GM18505 (cell line): ENCODE data around the gene MAPK12.

Source experiments
- ATAC-seq: cut with Tn5 transposase; IDR thresholded peaks from one replicate; pipeline ENCODE4 v1.9.1; 2021; ENCODE audit not compliant: unreplicated experiment
- POLR2A ChIP-seq: IDR thresholded peaks from 4 replicates; pipeline ENCODE4 v1.6.1; 2011; ENCODE audit warnings: borderline replicate concordance; ENCODE audit not compliant: insufficient read depth, insufficient read length; ENCODE audit errors: extremely low read depth

The MAPK12 gene

DNA sequence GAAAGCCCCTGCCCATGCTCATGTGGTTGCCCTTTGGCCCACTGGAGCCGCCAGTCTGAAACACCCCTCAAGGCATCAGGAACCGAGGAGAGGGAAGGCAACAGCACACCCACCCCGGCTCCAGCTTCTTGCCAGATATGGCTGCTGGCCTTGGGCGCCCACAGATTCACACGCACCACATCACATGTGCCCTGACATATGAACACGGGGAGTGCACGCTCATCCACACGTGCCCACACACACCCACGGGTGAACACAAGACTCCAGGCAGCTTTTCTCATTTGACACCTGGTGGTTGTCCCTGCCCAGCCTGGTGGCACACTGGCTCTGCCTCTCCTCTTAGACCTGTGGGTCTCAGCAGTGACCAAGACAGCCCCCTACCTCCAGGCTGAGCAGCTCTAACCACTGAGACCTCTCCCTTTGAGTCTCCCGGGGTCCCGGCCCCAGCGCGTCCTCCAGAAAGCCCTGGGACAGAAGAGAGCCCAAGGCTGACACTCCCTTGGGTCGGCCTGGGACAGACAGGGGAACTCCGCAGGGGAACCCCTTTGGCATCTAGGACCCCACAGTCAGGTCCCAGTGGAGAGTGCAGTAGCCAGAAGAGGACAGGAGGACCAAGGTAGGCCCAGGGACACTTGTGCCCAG lies 2.7 kb upstream of the MAPK12 start:
- ATAC-seq = no peak
- TF ChIP-seq POLR2A = no peak

DNA sequence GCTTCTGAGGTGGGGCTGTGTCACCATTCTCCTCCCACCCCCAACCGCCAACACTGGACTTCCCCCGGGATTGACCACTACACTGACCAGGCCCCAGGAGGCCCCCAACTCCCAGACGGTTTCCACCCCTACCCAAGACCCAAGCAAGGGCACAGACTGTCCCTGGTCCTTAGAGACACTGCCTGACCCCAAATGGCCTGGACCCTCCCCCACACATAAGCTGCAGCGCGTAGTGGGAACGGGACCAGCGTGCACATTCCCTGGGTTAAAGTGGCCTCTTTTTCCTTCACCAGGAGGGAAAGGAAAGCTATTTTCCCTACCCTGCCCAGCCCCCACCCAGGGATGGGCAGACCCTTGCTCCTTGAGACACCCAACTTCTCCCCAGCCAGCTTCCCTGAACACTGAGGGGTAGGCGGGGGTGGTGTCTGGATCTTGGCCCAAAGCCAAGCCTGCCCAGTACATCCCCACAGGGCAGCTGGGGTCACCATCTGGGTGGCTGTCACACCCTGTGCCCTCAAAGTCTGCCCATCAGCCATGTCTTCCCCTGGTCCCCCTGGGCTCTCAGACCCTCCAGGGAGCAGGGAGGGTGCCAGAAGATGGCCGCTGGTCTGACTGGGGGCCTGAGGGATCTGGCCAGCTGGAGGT lies 1.6 kb upstream of the MAPK12 start:
- ATAC-seq = no peak
- no peak for TF ChIP-seq POLR2A

DNA sequence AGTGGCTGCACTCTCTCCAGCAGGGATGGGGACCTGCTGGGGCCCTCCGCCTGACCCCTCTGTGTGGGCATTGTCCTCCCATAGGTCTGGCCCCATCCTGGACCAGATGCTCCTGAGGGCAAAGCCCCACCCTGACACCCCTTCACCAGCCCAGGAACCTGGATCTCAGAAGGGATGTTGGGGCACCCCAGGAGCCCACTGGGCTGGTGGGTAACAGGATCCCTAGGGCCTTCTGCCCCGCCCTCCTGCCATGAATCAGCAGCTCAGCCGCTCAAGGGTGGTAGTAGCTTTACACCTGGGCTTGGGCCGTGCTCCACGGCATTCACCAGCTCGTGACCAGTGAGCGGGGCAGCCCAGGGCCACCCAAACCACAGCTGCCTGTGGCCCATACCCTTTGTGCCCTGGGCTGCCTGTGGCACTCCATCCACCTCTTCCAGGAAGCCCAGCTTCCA lies 1.0 kb upstream of the MAPK12 start:
- ATAC-seq = no peak
- no peak for TF ChIP-seq POLR2A

DNA sequence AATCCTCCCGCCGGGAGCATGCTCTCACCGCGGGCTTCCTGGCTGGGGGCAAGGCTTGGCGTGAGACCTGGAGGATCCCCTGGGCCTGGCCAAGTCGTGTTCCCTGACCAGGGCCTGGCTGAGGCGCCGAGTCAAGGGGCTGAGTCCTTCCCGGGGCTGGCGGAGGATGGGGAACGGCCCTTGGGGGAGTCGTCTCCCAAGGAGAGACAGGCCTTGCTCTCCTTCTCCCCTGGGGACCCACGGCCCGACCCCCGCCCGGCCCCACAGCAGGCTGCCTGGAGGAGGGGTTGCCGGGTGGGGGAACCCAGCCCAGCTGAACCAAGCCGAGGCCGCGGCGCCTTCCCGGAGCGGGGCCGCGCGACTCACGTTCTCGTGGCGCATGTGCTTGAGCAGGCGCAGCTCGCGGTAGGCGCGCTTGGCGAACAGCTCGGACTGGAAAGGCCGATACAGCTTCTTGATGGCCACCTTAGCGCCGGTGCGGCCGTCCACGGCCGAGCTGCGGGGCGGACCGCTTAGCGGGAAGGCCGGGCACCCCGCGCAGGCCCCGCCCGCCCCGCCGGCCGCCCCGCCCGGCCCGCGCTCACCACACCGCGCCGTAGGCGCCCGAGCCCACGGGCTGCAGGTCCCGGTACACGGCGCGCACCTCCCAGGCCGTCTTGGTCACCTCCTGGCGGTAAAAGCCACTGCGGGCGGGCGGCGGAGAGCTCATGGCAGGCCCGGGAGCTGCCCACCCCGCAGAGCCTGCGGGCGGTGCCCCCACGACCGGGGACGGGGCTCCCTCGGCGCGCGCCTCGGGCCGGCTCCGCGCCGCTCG lies 475 bp downstream of the MAPK12 start:
- no peak for ATAC-seq
- no peak for TF ChIP-seq POLR2A

DNA sequence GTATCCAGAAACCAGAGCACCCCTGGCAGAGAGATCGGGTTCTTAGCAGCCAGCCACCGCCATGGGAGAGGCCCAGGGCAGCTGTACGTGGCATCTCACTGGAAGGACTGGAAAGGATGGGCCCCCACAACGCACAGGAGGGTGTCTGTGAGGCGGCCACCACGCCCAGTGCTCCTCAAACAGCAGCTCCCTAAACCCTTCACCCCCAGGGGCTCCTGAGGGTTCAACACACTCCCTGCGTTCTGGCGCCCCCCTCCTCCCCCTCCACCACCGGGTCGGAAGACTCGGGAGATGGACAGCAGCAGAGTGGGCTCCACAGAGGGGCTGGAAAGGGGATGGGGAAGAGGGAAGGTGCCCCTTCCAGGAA lies 1.1 kb downstream of the MAPK12 start:
- no peak for TF ChIP-seq POLR2A
- ATAC-seq = no peak

DNA sequence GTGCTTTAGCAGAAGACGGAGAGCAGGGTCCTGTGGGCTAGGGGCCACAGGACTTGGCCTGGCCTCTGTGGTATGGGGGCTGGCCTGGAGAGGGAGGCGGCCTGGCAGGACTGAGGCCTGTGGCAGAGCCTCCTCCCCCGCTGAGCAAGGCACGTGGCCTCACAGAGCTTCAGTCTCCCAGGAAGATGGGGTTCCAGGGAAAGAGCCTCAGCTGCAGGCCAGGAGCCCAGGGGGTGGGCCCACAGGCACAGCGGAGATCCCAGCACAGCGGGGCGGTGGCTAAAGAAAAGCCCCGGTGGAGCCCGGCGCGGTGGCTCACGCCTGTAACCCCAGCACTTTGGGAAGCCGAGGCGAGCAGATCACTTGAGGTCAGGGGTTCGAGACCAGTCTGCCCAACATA lies 2.2 kb downstream of the MAPK12 start:
- ATAC-seq = no peak
- no peak for TF ChIP-seq POLR2A

DNA sequence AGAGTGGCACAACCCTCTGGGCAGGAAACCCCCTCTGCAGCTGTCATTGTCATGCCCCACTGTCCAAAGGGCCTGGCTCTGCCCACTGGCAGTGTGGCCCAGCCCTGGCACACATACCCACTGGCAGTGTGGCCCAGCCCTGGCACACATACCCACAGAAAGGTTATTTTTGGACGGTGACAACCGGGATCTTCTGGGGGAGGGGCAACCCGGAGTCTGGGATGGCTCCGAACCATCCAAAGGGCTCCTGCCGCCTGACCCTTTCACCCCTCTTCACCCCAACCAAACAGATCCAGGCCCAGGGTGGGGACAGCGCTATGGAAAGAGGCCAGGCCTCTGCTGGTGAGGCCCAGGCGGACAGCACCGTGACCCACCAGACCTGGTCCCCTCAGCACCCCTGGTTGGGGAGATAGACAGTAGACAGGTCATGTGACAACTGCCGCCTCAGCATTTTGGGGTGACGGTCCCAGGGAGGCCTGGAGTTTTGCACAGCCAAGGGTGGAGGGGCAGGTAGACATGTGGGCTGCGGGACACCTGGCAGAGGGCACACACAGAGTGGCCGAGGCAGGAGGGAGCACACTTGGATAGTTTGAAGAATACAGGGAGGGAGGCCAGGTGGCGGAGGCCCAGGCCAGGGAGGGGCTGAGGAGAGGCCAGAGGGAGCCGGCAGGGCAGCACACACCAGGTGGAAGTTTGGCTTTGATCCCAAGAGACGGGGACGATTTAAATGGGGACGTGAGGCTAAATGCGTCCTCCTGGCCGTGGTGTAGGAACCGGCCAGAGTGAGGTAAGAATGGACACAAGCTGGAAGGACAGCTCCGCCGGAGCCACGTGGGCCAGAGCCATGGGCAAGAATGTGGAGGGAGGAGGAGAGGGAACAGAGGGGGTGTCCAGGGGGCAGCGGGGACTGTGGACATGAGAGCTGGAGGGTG lies 2.9 kb downstream of the MAPK12 start:
- no peak for ATAC-seq
- no peak for TF ChIP-seq POLR2A

DNA sequence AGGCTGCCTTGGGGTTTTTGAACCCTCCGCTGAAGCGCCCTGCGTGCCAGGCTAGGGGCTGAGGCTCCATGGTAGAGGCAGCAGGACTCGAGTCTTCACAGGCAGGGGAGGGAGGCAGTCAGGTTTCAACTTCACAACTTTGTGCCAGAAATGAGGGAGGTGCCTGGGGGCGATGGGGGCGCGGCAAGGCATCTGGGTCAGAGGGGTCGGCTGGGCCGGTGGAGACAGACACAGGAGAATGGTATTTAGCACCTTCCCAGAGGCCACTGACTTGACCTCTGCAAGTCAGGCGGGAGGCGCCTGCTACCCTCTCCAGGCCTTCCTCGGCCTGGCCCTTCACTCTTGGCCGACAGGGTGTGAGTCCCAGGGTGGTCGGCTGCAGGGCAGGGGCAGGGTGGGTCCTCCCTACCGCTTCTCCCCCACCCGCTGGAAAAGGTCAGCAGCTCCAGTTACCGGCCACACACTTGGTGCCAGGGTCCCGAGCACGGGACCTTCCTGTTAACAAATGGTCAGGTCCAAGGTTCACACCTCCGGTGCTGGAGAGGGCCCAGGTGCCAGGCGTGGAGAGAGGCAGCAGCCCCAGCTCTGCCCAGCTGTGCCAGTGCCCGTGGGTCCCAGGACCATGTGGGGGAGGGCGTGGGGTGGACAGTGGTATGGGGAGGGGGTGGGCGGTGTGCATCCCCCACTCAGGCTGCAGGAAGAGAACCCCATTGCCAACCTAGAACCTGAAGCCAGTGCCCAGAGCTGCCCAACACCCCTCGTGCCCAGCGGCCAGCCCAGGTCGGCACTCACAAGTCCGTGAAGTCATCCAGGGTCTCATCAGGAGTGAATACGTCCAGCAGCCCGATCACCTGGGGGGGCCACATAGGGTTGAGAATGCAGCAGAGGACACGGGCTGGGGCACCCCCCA lies 3.8 kb downstream of the MAPK12 start:
- no peak for TF ChIP-seq POLR2A
- ATAC-seq = no peak

DNA sequence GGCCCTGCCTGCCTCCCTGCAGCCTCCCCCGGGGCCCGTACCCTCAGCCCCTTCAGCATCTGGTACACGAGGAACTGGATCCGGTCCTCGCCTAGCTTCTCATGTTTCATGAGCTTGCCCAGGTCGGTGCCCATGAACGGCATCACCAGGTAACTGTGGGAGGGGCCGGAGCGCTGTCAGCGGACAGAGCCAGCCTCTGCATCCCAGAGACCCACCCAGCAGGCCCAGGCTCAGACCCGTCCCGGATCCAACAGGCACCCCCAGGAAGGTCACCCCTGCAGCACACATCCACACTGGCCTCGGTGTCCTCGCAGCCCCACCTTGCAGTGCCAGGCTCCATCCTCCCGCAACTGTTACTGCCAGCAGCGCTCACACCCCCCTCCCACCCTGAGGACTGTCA lies 4.4 kb downstream of the MAPK12 start:
- no peak for ATAC-seq
- no peak for TF ChIP-seq POLR2A

DNA sequence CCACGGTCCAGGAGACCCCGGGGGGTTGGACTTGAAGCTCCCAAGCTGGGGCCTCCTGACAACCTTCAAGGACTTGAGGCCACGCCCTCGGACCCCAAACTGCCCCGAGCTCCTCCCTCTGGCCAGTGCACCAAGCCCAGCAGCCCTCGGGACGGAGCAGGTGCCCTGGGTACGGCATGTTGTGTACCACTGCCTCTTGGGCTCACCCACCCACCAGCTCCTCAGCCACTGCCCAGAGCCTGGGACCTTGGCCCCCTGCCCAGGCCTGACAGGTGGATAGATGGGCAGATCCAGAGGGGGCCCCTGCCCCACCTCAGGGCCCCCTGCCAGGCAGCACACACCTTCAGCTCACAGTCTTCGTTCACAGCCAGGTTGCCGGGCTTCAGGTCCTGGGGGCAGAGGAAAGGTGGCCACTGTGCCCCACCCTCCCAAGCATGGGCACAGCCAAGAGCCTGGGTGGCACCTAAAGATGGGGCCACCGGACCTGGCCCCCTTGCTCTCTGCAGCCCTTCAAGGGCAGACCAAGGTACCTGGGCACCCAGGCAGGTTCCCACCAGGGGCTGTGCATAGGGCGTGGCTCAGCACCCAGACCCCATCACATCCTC lies 5.1 kb downstream of the MAPK12 start:
- ATAC-seq = no peak
- no peak for TF ChIP-seq POLR2A

DNA sequence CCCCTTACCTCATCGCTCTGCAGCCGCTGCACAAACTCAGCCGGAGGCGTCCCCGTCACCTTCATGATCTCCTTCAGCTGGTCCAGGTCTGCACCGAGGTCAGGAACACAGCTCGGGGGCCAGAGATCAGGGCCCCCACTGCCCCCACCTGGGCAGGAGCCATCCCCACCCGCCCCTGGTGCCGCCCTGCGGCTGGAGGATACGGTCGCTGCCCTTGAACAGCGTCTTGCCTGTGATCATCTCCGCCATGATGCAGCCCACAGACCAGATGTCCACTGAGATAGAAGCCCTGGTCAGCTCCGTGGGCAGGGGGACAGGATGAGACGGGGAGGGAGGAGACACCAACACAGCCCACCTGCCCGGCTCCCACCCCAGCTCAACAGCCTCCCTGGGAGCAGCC lies 5.9 kb downstream of the MAPK12 start:
- no peak for ATAC-seq
- TF ChIP-seq POLR2A = no peak

DNA sequence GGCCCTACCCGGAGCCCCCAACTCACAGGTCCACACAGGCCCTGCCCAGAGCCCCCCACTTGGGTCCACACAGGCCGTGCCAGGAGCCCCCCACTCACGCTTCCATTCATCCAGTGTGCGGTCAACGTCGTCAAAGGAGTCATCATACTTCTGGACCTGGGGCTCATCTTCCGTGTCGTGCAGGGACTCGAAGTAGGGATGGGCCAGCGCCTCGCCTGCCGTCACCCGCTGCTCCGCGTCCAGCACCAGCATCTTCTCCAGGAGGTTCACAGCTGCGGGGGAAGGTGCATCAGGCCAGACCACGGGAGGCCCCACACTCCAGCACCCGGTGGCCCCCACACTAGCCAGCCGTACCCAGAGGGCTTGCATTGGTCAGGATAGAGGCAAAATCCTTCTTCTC lies 6.4 kb downstream of the MAPK12 start:
- no peak for TF ChIP-seq POLR2A
- no peak for ATAC-seq

DNA sequence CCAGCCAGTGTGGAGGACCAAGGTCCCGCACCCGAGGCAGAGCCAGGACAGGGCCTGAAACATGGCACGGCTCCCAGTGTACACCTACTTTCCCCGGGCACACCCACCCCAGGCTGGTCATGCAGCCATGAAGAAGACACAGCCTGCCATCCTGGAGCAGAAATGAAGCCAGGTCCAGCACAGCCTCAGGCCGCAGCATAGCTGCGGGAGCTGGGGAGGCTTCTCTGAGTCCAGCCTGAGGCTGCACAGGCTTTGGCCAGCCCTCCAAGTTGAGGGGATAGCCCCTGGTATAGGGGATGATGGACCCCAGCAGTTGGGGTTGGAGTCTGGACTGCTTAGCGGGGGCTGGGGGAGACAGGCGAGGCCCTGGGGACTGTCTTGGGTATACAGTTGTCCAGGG lies 7.5 kb downstream of the MAPK12 start:
- TF ChIP-seq POLR2A = no peak
- ATAC-seq = no peak
